ENCODE data around the gene TUBB2A. TPM values are rescaled to one million over a fixed set of nuclear protein-coding genes. Genes with fewer than 3 reads are reported as not detected.

The TUBB2A gene
- total and polyA plus RNA-seq, 2 of the 13 experiments (the other 11 are each of a cell fraction or from before 2014, with no cell fraction given): 35.3 to 106 TPM

DNA sequence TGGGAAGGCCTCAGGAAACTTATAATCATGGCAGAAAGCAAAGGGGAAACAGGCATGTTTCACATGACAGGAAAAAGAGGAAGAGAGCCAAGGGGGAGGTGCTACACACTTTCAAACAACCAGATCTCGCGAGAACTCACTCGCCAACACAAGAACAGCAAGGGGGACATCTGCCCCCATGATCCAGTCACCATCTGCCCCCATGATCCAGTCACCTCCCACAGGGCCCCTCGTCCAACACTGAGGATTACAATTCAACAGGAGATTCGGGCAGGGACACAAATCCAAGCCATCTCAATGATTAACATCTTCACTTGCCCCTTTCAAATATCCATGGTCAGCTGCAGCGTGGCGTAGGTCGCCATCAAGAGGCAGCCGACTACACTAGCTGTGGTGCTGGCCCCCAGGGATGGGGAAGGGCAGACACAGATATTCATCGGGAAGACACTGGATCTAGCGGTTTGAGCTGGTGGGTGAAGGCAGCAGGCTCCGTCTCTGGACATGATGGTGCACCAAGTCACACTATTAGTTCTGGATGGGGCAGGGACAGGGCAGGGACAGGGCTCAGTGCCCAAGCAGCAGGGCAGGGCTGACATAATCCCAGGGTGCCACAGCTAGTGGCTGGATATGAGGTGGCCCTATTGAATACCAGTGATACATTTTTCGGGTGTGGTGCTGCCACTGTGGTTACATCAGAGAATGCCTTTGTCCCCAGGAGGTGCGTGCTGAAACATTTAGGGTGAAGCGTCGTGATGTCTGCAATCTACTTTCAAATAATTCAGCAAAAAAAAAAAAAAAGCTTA lies 38.6 kb upstream of the TUBB2A start (continued):
- TF ChIP-seq, protein P1, sequence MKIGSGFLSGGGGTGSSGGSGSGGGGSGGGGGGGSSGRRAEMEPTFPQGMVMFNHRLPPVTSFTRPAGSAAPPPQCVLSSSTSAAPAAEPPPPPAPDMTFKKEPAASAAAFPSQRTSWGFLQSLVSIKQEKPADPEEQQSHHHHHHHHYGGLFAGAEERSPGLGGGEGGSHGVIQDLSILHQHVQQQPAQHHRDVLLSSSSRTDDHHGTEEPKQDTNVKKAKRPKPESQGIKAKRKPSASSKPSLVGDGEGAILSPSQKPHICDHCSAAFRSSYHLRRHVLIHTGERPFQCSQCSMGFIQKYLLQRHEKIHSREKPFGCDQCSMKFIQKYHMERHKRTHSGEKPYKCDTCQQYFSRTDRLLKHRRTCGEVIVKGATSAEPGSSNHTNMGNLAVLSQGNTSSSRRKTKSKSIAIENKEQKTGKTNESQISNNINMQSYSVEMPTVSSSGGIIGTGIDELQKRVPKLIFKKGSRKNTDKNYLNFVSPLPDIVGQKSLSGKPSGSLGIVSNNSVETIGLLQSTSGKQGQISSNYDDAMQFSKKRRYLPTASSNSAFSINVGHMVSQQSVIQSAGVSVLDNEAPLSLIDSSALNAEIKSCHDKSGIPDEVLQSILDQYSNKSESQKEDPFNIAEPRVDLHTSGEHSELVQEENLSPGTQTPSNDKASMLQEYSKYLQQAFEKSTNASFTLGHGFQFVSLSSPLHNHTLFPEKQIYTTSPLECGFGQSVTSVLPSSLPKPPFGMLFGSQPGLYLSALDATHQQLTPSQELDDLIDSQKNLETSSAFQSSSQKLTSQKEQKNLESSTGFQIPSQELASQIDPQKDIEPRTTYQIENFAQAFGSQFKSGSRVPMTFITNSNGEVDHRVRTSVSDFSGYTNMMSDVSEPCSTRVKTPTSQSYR (CRISPR knock-in tag; IDR thresholded peaks at IDR 0.05; ENCODE audit: borderline replicate concordance): peak; percentile 61; the same call in 1 of the 2 replicates
- TF ChIP-seq ZNF556 (CRISPR knock-in tag; IDR thresholded peaks at IDR 0.05; ENCODE audit: borderline replicate concordance) (peak; percentile 63; the same call in 1 of the 2 replicates), FOXK1 (CRISPR knock-in tag; IDR thresholded peaks at IDR 0.05; ENCODE audit: borderline replicate concordance, low read depth) (peak; percentile 81; the same call in 1 of the 2 replicates), KAT7 (CRISPR knock-in tag; IDR thresholded peaks at IDR 0.05; ENCODE audit: borderline replicate concordance) (0 out of 2 replicates have a peak, but pooled peaks have one; percentile 49), ATAD3A (CRISPR knock-in tag; IDR thresholded peaks at IDR 0.05) (no peak), NCOA2 (CRISPR knock-in tag; IDR thresholded peaks at IDR 0.05) (peak; percentile 53; the same call in 1 of the 2 replicates), ZNF446 (CRISPR knock-in tag; IDR thresholded peaks at IDR 0.05) (no peak), SRF (IDR thresholded peaks at IDR 0.05; ENCODE audit: low read depth, low read length) (no peak), ZSCAN31 (CRISPR knock-in tag; IDR thresholded peaks at IDR 0.05; ENCODE audit: low read depth) (no peak; the same call in 1 of the 2 replicates), ZNF784 (CRISPR knock-in tag; IDR thresholded peaks at IDR 0.05; ENCODE audit: borderline replicate concordance) (peak; percentile 84), SPEN (CRISPR knock-in tag; IDR thresholded peaks at IDR 0.05; ENCODE audit: low read depth) (peak; percentile 86), FUBP1 (CRISPR knock-in tag; IDR thresholded peaks at IDR 0.05; ENCODE audit: borderline replicate concordance) (no peak), REL (CRISPR knock-in tag; conservative IDR thresholded peaks at IDR 0.05) (no peak), KAT2B (IDR thresholded peaks at IDR 0.05; ENCODE audit: borderline replicate concordance, low read depth, low read length) (no peak), ZNF570 (CRISPR knock-in tag; IDR thresholded peaks at IDR 0.05; ENCODE audit: borderline replicate concordance) (no peak), ZNF672 (CRISPR knock-in tag; IDR thresholded peaks at IDR 0.05) (no peak), ZNF230 (CRISPR knock-in tag; IDR thresholded peaks at IDR 0.05) (peak; percentile 55; the same call in 1 of the 2 replicates), RFX1 (IDR thresholded peaks at IDR 0.05) (no peak), ZNF720 (CRISPR knock-in tag; IDR thresholded peaks at IDR 0.05) (no peak), HDAC6 (IDR thresholded peaks at IDR 0.05; ENCODE audit: low read depth, low read length) (no peak), ZNF101 (CRISPR knock-in tag; IDR thresholded peaks at IDR 0.05; ENCODE audit: borderline replicate concordance, low read depth) (no peak), ZNF543 (CRISPR knock-in tag; IDR thresholded peaks at IDR 0.05) (0 out of 2 replicates have a peak, but pooled peaks have one; percentile 53)
- TF ChIP-seq, protein P2, sequence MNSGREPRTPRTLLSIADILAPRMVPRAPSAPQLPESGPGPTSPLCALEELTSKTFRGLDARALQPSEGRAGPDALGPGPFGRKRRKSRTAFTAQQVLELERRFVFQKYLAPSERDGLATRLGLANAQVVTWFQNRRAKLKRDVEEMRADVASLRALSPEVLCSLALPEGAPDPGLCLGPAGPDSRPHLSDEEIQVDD (CRISPR knock-in tag; IDR thresholded peaks at IDR 0.05; ENCODE audit: borderline replicate concordance): no peak

Measured in HepG2 (cell line).